H9 (cell line): ENCODE measurements around the gene MED13L. TPM values are rescaled to one million over a fixed set of nuclear protein-coding genes. Genes with fewer than 3 reads are reported as not detected.

Experiments
- DNase-seq: peaks from one replicate; pipeline ENCODE4 v3.0.0-alpha.2; 2017
- H2AFZ ChIP-seq: one replicate; pipeline ENCODE4 v1.6.1; 2013; ENCODE audit warnings: mild to moderate bottlenecking, low read length, control low read depth, moderate library complexity
- H2AK5ac ChIP-seq: 2 replicates; pipeline ENCODE4 v1.6.1; 2013; ENCODE audit warnings: low read length, control low read depth, mixed read lengths; ENCODE audit not compliant: insufficient read length
- H2BK120ac ChIP-seq: one replicate; pipeline ENCODE4 v1.6.1; 2013; ENCODE audit warnings: low read depth, mild to moderate bottlenecking, low read length, control low read depth, inconsistent platforms; ENCODE audit not compliant: poor library complexity, severe bottlenecking
- H2BK12ac ChIP-seq: 2 replicates; pipeline ENCODE4 v1.6.1; 2013; ENCODE audit warnings: low read length, control low read depth, mixed read lengths, low read depth; ENCODE audit not compliant: insufficient read length
- H2BK15ac ChIP-seq: 2 replicates; pipeline ENCODE4 v1.6.1; 2013; ENCODE audit warnings: low read depth, low read length, control low read depth
- H2BK20ac ChIP-seq: one replicate; pipeline ENCODE4 v1.6.1; 2013; ENCODE audit warnings: low read depth, mild to moderate bottlenecking, low read length, control low read depth, inconsistent platforms; ENCODE audit not compliant: poor library complexity, severe bottlenecking
- H2BK5ac ChIP-seq: 2 replicates; pipeline ENCODE4 v1.6.1; 2013; ENCODE audit warnings: low read length, control low read depth, mixed read lengths; ENCODE audit not compliant: insufficient read length
- H3K14ac ChIP-seq: 2 replicates; pipeline ENCODE4 v1.6.1; 2013; ENCODE audit warnings: low read length, control low read depth; ENCODE audit not compliant: insufficient read depth
- H3K18ac ChIP-seq: 2 replicates; pipeline ENCODE4 v1.6.1; 2013; ENCODE audit warnings: low read depth, mild to moderate bottlenecking, mixed read lengths, low read length, control low read depth; ENCODE audit not compliant: insufficient read length
- H3K23ac ChIP-seq: 2 replicates; pipeline ENCODE4 v1.6.1; 2013; ENCODE audit warnings: low read length, control low read depth, mixed read lengths, low read depth; ENCODE audit not compliant: insufficient read length
- H3K23me2 ChIP-seq: 2 replicates; pipeline ENCODE4 v1.6.1; 2013; ENCODE audit warnings: low read depth, mild to moderate bottlenecking, mixed read lengths, low read length, control low read depth; ENCODE audit not compliant: insufficient read length, poor library complexity, severe bottlenecking
- H3K27ac ChIP-seq: 2 replicates; pipeline ENCODE4 v1.5.1; 2013; ENCODE audit warnings: low read length, control low read depth, mixed read lengths, low read depth; ENCODE audit not compliant: insufficient read length
- H3K27me3 ChIP-seq: 2 replicates; pipeline ENCODE4 v1.6.1; 2013; ENCODE audit warnings: low read length, control low read depth, inconsistent platforms; ENCODE audit not compliant: insufficient read depth
- H3K4ac ChIP-seq: 2 replicates; pipeline ENCODE4 v1.6.1; 2013; ENCODE audit warnings: low read depth, mild to moderate bottlenecking, control low read depth, inconsistent platforms, low read length, moderate library complexity
- H3K4me1 ChIP-seq: 2 replicates; pipeline ENCODE4 v1.6.1; 2013; ENCODE audit warnings: low read length, control low read depth, inconsistent platforms; ENCODE audit not compliant: insufficient read depth
- H3K4me2 ChIP-seq: 2 replicates; pipeline ENCODE4 v1.6.1; 2013; ENCODE audit warnings: low read length, control low read depth, mixed read lengths; ENCODE audit not compliant: insufficient read length, insufficient read depth
- H3K56ac ChIP-seq: 2 replicates; pipeline ENCODE4 v1.6.1; 2013; ENCODE audit warnings: low read depth, mild to moderate bottlenecking, mixed read lengths, low read length, control low read depth; ENCODE audit not compliant: insufficient read length
- H3K79me1 ChIP-seq: 2 replicates; pipeline ENCODE4 v1.6.1; 2013; ENCODE audit warnings: low read depth, mild to moderate bottlenecking, moderate library complexity, low read length, control low read depth, inconsistent platforms; ENCODE audit not compliant: insufficient read depth, poor library complexity, severe bottlenecking
- H3K79me2 ChIP-seq: 2 replicates; pipeline ENCODE4 v1.6.1; 2013; ENCODE audit warnings: low read length, control low read depth, inconsistent platforms; ENCODE audit not compliant: insufficient read depth
- H3K9ac ChIP-seq: 2 replicates; pipeline ENCODE4 v1.6.1; 2013; ENCODE audit warnings: low read length, control low read depth, mixed read lengths; ENCODE audit not compliant: insufficient read length; ENCODE audit errors: extremely low read depth
- H3K9me3 ChIP-seq: one replicate; pipeline ENCODE4 v1.6.1; 2013; ENCODE audit warnings: low read depth, low read length, inconsistent platforms; ENCODE audit not compliant: control insufficient read depth
- H3T11ph ChIP-seq: one replicate; pipeline ENCODE4 v1.6.1; 2013; ENCODE audit warnings: mild to moderate bottlenecking, low read length, control low read depth, inconsistent platforms
- H4K20me1 ChIP-seq: one replicate; pipeline ENCODE4 v1.6.1; 2013; ENCODE audit not compliant: control insufficient read depth, insufficient read length, insufficient read depth
- H4K5ac ChIP-seq: 2 replicates; pipeline ENCODE4 v1.6.1; 2013; ENCODE audit warnings: low read depth, mild to moderate bottlenecking, mixed read lengths, low read length, control low read depth; ENCODE audit not compliant: insufficient read length
- H4K8ac ChIP-seq: replicated peaks from 2 replicates; pipeline ENCODE4 v1.6.1; 2013; ENCODE audit warnings: low read length, control low read depth, mixed read lengths, low read depth; ENCODE audit not compliant: insufficient read length
- H4K91ac ChIP-seq: 2 replicates; pipeline ENCODE4 v1.6.1; 2013; ENCODE audit warnings: low read depth, mild to moderate bottlenecking, moderate library complexity, mixed read lengths, low read length, control low read depth; ENCODE audit not compliant: insufficient read length
- H3K27ac Mint-ChIP-seq, 3 experiments: 2 replicates in 2 of 3; 3 replicates in 1 of 3; pipeline ENCODE4 v1.8.0; 2020 to 2021; ENCODE audit warnings: mixed read lengths in 3 of 3, mild to moderate bottlenecking in 1 of 3, moderate library complexity in 1 of 3
- H3K27me3 Mint-ChIP-seq: 2 replicates; pipeline ENCODE4 v1.8.0; 2021; ENCODE audit warnings: low read depth, mild to moderate bottlenecking, moderate library complexity, mixed read lengths
- H3K36me3 Mint-ChIP-seq, 3 experiments: 2 replicates in 2 of 3; 3 replicates in 1 of 3; pipeline ENCODE4 v1.8.0; 2020 to 2021; ENCODE audit warnings: low read depth in 3 of 3, mixed read lengths in 3 of 3; ENCODE audit not compliant: insufficient read depth in 1 of 3
- H3K4me1 Mint-ChIP-seq, 2 experiments: 2 replicates each; pipeline ENCODE4 v1.8.0; 2020; ENCODE audit warnings: mixed read lengths in 2 of 2
- H3K4me3 Mint-ChIP-seq, 2 experiments: 2 replicates in 1 of 2; 3 replicates in 1 of 2; pipeline ENCODE4 v1.8.0; 2020 to 2021; ENCODE audit warnings: mild to moderate bottlenecking in 2 of 2, mixed read lengths in 2 of 2, moderate library complexity in 1 of 2
- H3K9me3 Mint-ChIP-seq, 2 experiments: 2 replicates in 1 of 2; 3 replicates in 1 of 2; pipeline ENCODE4 v1.8.0; 2020; ENCODE audit warnings: mild to moderate bottlenecking in 2 of 2, mixed read lengths in 2 of 2, moderate library complexity in 1 of 2
- total RNA-seq: library from RNA; stranded (reverse); gene quantifications from 2 replicates; pipeline ENCODE4 v1.2.1, GENCODE V29; 2021
- TF ChIP-seq, protein P1 (sequence below): fragments of 200-600 bp; sonication (generic); conservative IDR thresholded peaks from 3 replicates; pipeline ENCODE4 v1.8.0; 2021; ENCODE audit warnings: antibody characterized with exemption, mild to moderate bottlenecking

The MED13L gene
- total RNA-seq, 1 experiment from 2014 or later, result 52.4 TPM

DNA sequence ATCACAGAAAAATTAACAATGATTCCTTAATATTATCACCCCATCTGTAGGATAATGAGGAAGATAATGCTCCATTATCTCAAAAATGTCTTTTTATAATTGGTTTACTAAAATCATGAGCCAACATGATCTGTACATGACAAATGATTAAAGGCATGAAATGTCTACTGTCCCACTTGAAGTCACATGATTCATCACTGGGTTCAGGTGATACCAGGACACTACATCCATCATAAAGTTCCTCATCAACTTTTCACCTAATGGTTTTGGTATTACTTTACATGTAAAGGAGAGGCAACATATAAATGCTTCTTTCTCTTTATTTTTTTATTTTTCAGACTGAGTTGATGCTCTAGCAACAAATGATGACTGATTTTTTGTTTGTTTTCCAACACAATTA, 313.3 kb downstream of the MED13L start:
- Histone ChIP-seq H3T11ph (no peak overlapping the region), H3K27ac (no peak overlapping the region), H3K9me3 (no peaks in the 10 kb centered on the region), H3K56ac (no peak overlapping the region), H3K18ac (no peak overlapping the region), H3K9ac (no peak overlapping the region), H3K79me2 (no peaks in the 10 kb centered on the region), H3K23me2 (no peaks in the 10 kb centered on the region), H2BK5ac (no peak overlapping the region), H2BK20ac (no peak overlapping the region), H2BK12ac (no peak overlapping the region), H2AFZ (no peak overlapping the region), H2BK15ac (no peak overlapping the region), H3K27me3 (no peaks in the 10 kb centered on the region), H2BK120ac (no peak overlapping the region), H3K4ac (no peak overlapping the region), H3K4me1 (no peaks in the 10 kb centered on the region), H3K79me1 (no peaks in the 10 kb centered on the region), H4K20me1 (no peaks in the 10 kb centered on the region), H3K14ac (no peak overlapping the region), H3K23ac (no peak overlapping the region), H4K8ac (no peak overlapping the region), H4K5ac (no peak overlapping the region), H4K91ac (no peak overlapping the region), H2AK5ac (no peak overlapping the region), H3K4me2 (no peak overlapping the region)
- no peaks in the 10 kb centered on the region for H3K27me3 Mint-ChIP-seq
- no peak for DNase-seq
- TF ChIP-seq, protein P1, sequence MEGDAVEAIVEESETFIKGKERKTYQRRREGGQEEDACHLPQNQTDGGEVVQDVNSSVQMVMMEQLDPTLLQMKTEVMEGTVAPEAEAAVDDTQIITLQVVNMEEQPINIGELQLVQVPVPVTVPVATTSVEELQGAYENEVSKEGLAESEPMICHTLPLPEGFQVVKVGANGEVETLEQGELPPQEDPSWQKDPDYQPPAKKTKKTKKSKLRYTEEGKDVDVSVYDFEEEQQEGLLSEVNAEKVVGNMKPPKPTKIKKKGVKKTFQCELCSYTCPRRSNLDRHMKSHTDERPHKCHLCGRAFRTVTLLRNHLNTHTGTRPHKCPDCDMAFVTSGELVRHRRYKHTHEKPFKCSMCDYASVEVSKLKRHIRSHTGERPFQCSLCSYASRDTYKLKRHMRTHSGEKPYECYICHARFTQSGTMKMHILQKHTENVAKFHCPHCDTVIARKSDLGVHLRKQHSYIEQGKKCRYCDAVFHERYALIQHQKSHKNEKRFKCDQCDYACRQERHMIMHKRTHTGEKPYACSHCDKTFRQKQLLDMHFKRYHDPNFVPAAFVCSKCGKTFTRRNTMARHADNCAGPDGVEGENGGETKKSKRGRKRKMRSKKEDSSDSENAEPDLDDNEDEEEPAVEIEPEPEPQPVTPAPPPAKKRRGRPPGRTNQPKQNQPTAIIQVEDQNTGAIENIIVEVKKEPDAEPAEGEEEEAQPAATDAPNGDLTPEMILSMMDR, result no peak
- H3K27ac Mint-ChIP-seq, result no peak overlapping the region
- no peak overlapping the region for H3K4me3 Mint-ChIP-seq
- H3K9me3 Mint-ChIP-seq, result no peaks in the 10 kb centered on the region
- no peaks in the 10 kb centered on the region for H3K4me1 Mint-ChIP-seq
- H3K36me3 Mint-ChIP-seq, result peaks cover 15 to 71% (median 63%) of the 10 kb centered on the region in 3 experiments; a peak in 6 of 7 replicates
